HEK293 (cell line): ENCODE results near the gene BFSP2.

Experiments
- MEIS1 ChIP-seq: sonication (generic); formaldehyde crosslinking; IDR thresholded peaks from 2 replicates; pipeline ENCODE4 v1.8.1; 2022; ENCODE audit warnings: missing genetic modification reagents, mild to moderate bottlenecking, borderline replicate concordance
- ZBTB21 ChIP-seq: fragments of 450-650 bp; formaldehyde crosslinking; IDR thresholded peaks from 2 replicates; pipeline ENCODE4 v1.5.1; 2017; ENCODE audit warnings: missing biosample characterization, missing genetic modification characterization
- ZNF138 ChIP-seq: fragments of 450-650 bp; formaldehyde crosslinking; IDR thresholded peaks from 2 replicates; pipeline ENCODE4 v1.5.1; 2016; ENCODE audit warnings: missing biosample characterization, missing genetic modification characterization, borderline replicate concordance
- ZNF239 ChIP-seq: fragments of 450-650 bp; formaldehyde crosslinking; IDR thresholded peaks from 2 replicates; pipeline ENCODE4 v1.5.1; 2016; ENCODE audit warnings: missing biosample characterization, missing genetic modification characterization
- ZNF274 ChIP-seq, 2 experiments: fragments of 200-500 bp in 1 of 2; fragments of 450-650 bp in 1 of 2; sonication (Bioruptor generic) in 1 of 2; formaldehyde crosslinking in 1 of 2; IDR thresholded peaks; 2 replicates each; pipeline versions ENCODE4 v1.5.1 to v1.6.1; 2014 to 2016; ENCODE audit warnings: borderline replicate concordance in 1 of 2, inconsistent platforms in 1 of 2, low read length in 1 of 2, missing biosample characterization in 1 of 2, missing genetic modification characterization in 1 of 2
- ZNF555 ChIP-seq: fragments of 450-650 bp; formaldehyde crosslinking; conservative IDR thresholded peaks from 2 replicates; pipeline ENCODE4 v1.5.1; 2017; ENCODE audit warnings: missing biosample characterization, mild to moderate bottlenecking, missing genetic modification characterization, inconsistent platforms
- ZNF596 ChIP-seq: fragments of 450-650 bp; IDR thresholded peaks from 2 replicates; pipeline ENCODE4 v1.5.0; 2018; ENCODE audit warnings: missing biosample characterization, mild to moderate bottlenecking, missing genetic modification characterization, moderate library complexity
- TF ChIP-seq, protein P1 (sequence below): fragments of 450-650 bp; formaldehyde crosslinking; IDR thresholded peaks from 2 replicates; pipeline ENCODE4 v1.5.1; 2016; ENCODE audit warnings: missing biosample characterization, missing genetic modification characterization
- TF ChIP-seq, protein P2 (sequence below): sonication (generic); formaldehyde crosslinking; IDR thresholded peaks from 2 replicates; pipeline ENCODE4 v1.8.1; 2022; ENCODE audit warnings: mild to moderate bottlenecking, moderate library complexity, missing genetic modification reagents

DNA sequence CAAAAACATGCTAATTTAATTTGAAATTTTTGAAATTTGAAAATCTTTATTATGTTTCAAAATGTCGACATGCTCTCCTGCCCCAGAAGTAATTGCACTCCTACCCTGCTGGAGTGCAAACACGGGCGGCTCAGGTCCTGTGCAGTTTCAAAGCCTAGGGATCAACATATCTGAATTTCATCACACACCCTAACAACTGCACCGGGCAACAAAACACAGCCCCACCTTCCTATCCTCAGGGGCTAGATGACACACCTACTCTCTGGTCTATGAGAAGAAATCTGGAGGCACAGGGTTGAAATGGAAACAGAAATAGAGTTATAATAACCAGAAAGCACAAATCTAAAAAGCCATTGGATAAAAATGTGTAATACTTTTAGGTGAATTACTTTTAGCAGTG is 61.4 kb downstream of the BFSP2 start:
- TF ChIP-seq ZNF138 (no peak), MEIS1 (CRISPR knock-in tag) (no peak), ZNF274 (IDR thresholded peaks at IDR 0.05; ENCODE audit: low read length) (no peak), ZNF274 (tag by site-specific recombination; IDR thresholded peaks at IDR 0.05; ENCODE audit: borderline replicate concordance) (no peak), ZBTB21 (no peak), ZNF239 (tag by site-specific recombination) (no peak), ZNF555 (tag by site-specific recombination) (no peak), ZNF596 (no peak)
- TF ChIP-seq, protein P1, sequence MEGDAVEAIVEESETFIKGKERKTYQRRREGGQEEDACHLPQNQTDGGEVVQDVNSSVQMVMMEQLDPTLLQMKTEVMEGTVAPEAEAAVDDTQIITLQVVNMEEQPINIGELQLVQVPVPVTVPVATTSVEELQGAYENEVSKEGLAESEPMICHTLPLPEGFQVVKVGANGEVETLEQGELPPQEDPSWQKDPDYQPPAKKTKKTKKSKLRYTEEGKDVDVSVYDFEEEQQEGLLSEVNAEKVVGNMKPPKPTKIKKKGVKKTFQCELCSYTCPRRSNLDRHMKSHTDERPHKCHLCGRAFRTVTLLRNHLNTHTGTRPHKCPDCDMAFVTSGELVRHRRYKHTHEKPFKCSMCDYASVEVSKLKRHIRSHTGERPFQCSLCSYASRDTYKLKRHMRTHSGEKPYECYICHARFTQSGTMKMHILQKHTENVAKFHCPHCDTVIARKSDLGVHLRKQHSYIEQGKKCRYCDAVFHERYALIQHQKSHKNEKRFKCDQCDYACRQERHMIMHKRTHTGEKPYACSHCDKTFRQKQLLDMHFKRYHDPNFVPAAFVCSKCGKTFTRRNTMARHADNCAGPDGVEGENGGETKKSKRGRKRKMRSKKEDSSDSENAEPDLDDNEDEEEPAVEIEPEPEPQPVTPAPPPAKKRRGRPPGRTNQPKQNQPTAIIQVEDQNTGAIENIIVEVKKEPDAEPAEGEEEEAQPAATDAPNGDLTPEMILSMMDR (tag by site-specific recombination), result no peak
- TF ChIP-seq, protein P2, sequence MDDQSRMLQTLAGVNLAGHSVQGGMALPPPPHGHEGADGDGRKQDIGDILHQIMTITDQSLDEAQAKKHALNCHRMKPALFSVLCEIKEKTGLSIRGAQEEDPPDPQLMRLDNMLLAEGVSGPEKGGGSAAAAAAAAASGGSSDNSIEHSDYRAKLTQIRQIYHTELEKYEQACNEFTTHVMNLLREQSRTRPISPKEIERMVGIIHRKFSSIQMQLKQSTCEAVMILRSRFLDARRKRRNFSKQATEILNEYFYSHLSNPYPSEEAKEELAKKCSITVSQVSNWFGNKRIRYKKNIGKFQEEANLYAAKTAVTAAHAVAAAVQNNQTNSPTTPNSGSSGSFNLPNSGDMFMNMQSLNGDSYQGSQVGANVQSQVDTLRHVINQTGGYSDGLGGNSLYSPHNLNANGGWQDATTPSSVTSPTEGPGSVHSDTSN (CRISPR knock-in tag), result no peak
